Suprapubic skin (tissue), 4 donors: ENCODE measurements around the gene MCM9. TPM values are rescaled to one million over a fixed set of nuclear protein-coding genes. Genes with fewer than 3 reads are reported as not detected.

Experiments used
- DNase-seq, 2 donors: peaks; one replicate each; pipeline ENCODE4 v3.0.0-alpha.2; 2019; ENCODE audit warnings: low spot score in 2 of 2
- H3K27ac ChIP-seq: fragments of 200-600 bp; sonication (generic); one replicate; pipeline ENCODE4 v1.5.1; 2019
- H3K27me3 ChIP-seq: fragments of 200-600 bp; sonication (generic); one replicate; pipeline ENCODE4 v1.5.1; 2019
- H3K36me3 ChIP-seq: fragments of 200-600 bp; sonication (generic); one replicate; pipeline ENCODE4 v1.5.1; 2019
- H3K4me1 ChIP-seq: fragments of 200-600 bp; sonication (generic); one replicate; pipeline ENCODE4 v1.5.1; 2019
- H3K4me3 ChIP-seq: fragments of 200-600 bp; sonication (generic); one replicate; pipeline ENCODE4 v1.5.1; 2019; ENCODE audit warnings: mild to moderate bottlenecking
- H3K9me3 ChIP-seq: fragments of 200-600 bp; sonication (generic); one replicate; pipeline ENCODE4 v1.5.1; 2019
- CTCF ChIP-seq, 2 donors: fragments of 200-600 bp in 1 of 2; fragments of 450-650 bp in 1 of 2; sonication (generic) in 1 of 2; IDR thresholded peaks; one replicate each; pipeline ENCODE4 v1.5.1; 2016 to 2019; ENCODE audit warnings: antibody characterized with exemption in 2 of 2, mild to moderate bottlenecking in 1 of 2, moderate library complexity in 1 of 2
- EP300 ChIP-seq: sonication (generic); formaldehyde crosslinking; IDR thresholded peaks from one replicate; pipeline ENCODE4 v1.6.1; 2017; ENCODE audit warnings: antibody characterized with exemption
- POLR2A ChIP-seq, 2 donors: fragments of 450-650 bp; IDR thresholded peaks; one replicate each; pipeline ENCODE4 v1.6.1; 2017; ENCODE audit warnings: antibody characterized with exemption in 2 of 2, mild to moderate bottlenecking in 2 of 2, moderate library complexity in 2 of 2
- POLR2AphosphoS5 ChIP-seq, 3 donors: sonication (generic); formaldehyde crosslinking; IDR thresholded peaks; one replicate each; pipeline ENCODE4 v1.6.1; 2017; ENCODE audit warnings: antibody characterized with exemption in 3 of 3
- WGBS: methylation state at CpG from one replicate; pipeline ENCODE4 v1.1.5; 2018; 5-methylcytosine and 5-hydroxymethylcytosine counted together
- total RNA-seq, 4 donors: library from RNA; depleted of rRNA; stranded (reverse); fragments of >200 nt; gene quantifications; one replicate each; pipeline ENCODE4 v1.1.0, GENCODE V29; 2016

Gene MCM9
- total RNA-seq, 4 donors from 2014 or later: 19.2 to 37.2 (median 26.8) TPM

- H3K27me3 ChIP-seq: no peaks in the 10 kb centered on the region
- H3K36me3 ChIP-seq: no peaks in the 10 kb centered on the region
- H3K4me3 ChIP-seq: no peak overlapping the region
- H3K27ac ChIP-seq: no peak overlapping the region
- DNase-seq: no peak
- TF ChIP-seq CTCF (IDR thresholded peaks at IDR 0.05) (no peak), POLR2A (IDR thresholded peaks at IDR 0.05) (no peak), EP300 (no peak), POLR2AphosphoS5 (IDR thresholded peaks at IDR 0.05) (no peak)
- peaks cover 9% of the 10 kb centered on the region for H3K4me1 ChIP-seq
- H3K9me3 ChIP-seq: no peaks in the 10 kb centered on the region
Observed at GRCh38 chr6:118945217-118945616, 10.3 kb upstream of the MCM9 start.

GRCh38 chr6:118940770-118941169, 5.8 kb upstream of the MCM9 start:
- H3K4me3 ChIP-seq: no peak overlapping the region
- no peaks in the 10 kb centered on the region for H3K27me3 ChIP-seq
- no peak for DNase-seq
- TF ChIP-seq EP300: no peak
- no peak for TF ChIP-seq CTCF (IDR thresholded peaks at IDR 0.05)
- TF ChIP-seq POLR2AphosphoS5 (IDR thresholded peaks at IDR 0.05): no peak
- no peak for TF ChIP-seq POLR2A (IDR thresholded peaks at IDR 0.05)
- H3K27ac ChIP-seq: no peak overlapping the region
- H3K36me3 ChIP-seq: no peaks in the 10 kb centered on the region
- no peaks in the 10 kb centered on the region for H3K9me3 ChIP-seq
- 100% methylated on average over 2 of the region's 2 CpGs for WGBS
- H3K4me1 ChIP-seq: peaks cover 9% of the 10 kb centered on the region

- H3K27ac ChIP-seq: no peak overlapping the region
- H3K36me3 ChIP-seq: no peaks in the 10 kb centered on the region
- no peaks in the 10 kb centered on the region for H3K9me3 ChIP-seq
- no peak overlapping the region for H3K4me3 ChIP-seq
- no peak for TF ChIP-seq CTCF (IDR thresholded peaks at IDR 0.05)
- no peak for TF ChIP-seq EP300
- no peak for TF ChIP-seq POLR2A (IDR thresholded peaks at IDR 0.05)
- TF ChIP-seq POLR2AphosphoS5 (IDR thresholded peaks at IDR 0.05): no peak
- no peaks in the 10 kb centered on the region for H3K27me3 ChIP-seq
- H3K4me1 ChIP-seq: peaks cover 11% of the 10 kb centered on the region
- no peak for DNase-seq
- 100% methylated on average over 1 of the region's 1 CpG for WGBS
Observed at GRCh38 chr6:118939683-118940082, 4.7 kb upstream of the MCM9 start.

GRCh38 chr6:118935978-118936703, 1.2 kb upstream of the MCM9 start:
- Histone ChIP-seq H3K36me3 (peaks cover 3% of the 10 kb centered on the region), H3K9me3 (no peaks in the 10 kb centered on the region), H3K4me1 (peaks cover 23% of the 10 kb centered on the region), H3K4me3 (no peak overlapping the region), H3K27ac (no peak overlapping the region), H3K27me3 (no peaks in the 10 kb centered on the region)
- TF ChIP-seq EP300 (no peak), POLR2A (IDR thresholded peaks at IDR 0.05) (no peak), POLR2AphosphoS5 (IDR thresholded peaks at IDR 0.05) (no peak), CTCF (IDR thresholded peaks at IDR 0.05) (no peak)
- no peak for DNase-seq
- 72% methylated on average over 3 of the region's 3 CpGs for WGBS

GRCh38 chr6:118935331-118935668, 341 bp upstream of the MCM9 start:
- H3K27me3 ChIP-seq: no peaks in the 10 kb centered on the region
- no peak for DNase-seq
- H3K4me3 ChIP-seq: peak overlapping the region; percentile 91
- H3K36me3 ChIP-seq: peaks cover 9% of the 10 kb centered on the region
- peak overlapping the region; percentile 94 for H3K27ac ChIP-seq
- WGBS: 61% methylated on average over 1 of the region's 1 CpG
- H3K9me3 ChIP-seq: no peaks in the 10 kb centered on the region
- H3K4me1 ChIP-seq: peaks cover 15% of the 10 kb centered on the region
- no peak for TF ChIP-seq POLR2A (IDR thresholded peaks at IDR 0.05)
- TF ChIP-seq POLR2AphosphoS5 (IDR thresholded peaks at IDR 0.05): no peak
- no peak for TF ChIP-seq EP300
- no peak for TF ChIP-seq CTCF (IDR thresholded peaks at IDR 0.05)
